HK-2 (cell line): Measurements from ENCODE around the gene KCNAB1.
"Not testable (repeated sequence)": the region's sequence is repeated elsewhere in the genome, so short reads cannot be mapped to it uniquely, and the experiment has no call there.

ENCODE experiments used
- DNase-seq: peaks from one replicate; pipeline ENCODE4 v3.0.0-alpha.2; 2018; ENCODE audit not compliant: unreplicated experiment

The KCNAB1 gene

GRCh38 chr3:156137397-156137796 lies 17.0 kb downstream of the KCNAB1 start:
- DNase-seq = not testable (repeated sequence)

GRCh38 chr3:156140001-156140595 lies 19.7 kb downstream of the KCNAB1 start:
- no peak for DNase-seq

GRCh38 chr3:156142702-156143101 lies 22.3 kb downstream of the KCNAB1 start:
- no peak for DNase-seq

- DNase-seq = no peak
These were observed 22.8 kb downstream of the KCNAB1 start for GRCh38 chr3:156143136-156143535.

GRCh38 chr3:156144060-156144459 lies 23.7 kb downstream of the KCNAB1 start:
- DNase-seq = no peak

- DNase-seq = no peak
These were observed 25.5 kb downstream of the KCNAB1 start for GRCh38 chr3:156145866-156146265.

GRCh38 chr3:156148345-156148945 lies 28.1 kb downstream of the KCNAB1 start:
- no peak for DNase-seq

- no peak for DNase-seq
These were observed 28.6 kb downstream of the KCNAB1 start for GRCh38 chr3:156148946-156149381.

GRCh38 chr3:156149876-156150275 lies 29.5 kb downstream of the KCNAB1 start:
- DNase-seq = no peak

GRCh38 chr3:156150434-156151066 lies 30.2 kb downstream of the KCNAB1 start:
- DNase-seq = no peak

GRCh38 chr3:156151824-156152428 lies 31.5 kb downstream of the KCNAB1 start:
- peak; percentile 67 for DNase-seq

GRCh38 chr3:156158656-156159295 lies 38.4 kb downstream of the KCNAB1 start:
- DNase-seq = no peak

- no peak for DNase-seq
These were observed 40.3 kb downstream of the KCNAB1 start for GRCh38 chr3:156160647-156161046.

GRCh38 chr3:156161172-156161571 lies 40.8 kb downstream of the KCNAB1 start:
- no peak for DNase-seq

- no peak for DNase-seq
These were observed 43.5 kb downstream of the KCNAB1 start for GRCh38 chr3:156163848-156164247.

GRCh38 chr3:156166808-156167207 lies 46.4 kb downstream of the KCNAB1 start:
- DNase-seq = no peak

GRCh38 chr3:156170571-156170970 lies 50.2 kb downstream of the KCNAB1 start:
- no peak for DNase-seq

GRCh38 chr3:156171281-156172267 lies 51.2 kb downstream of the KCNAB1 start:
- DNase-seq = no peak

- no peak for DNase-seq
These were observed 52.2 kb downstream of the KCNAB1 start for GRCh38 chr3:156172536-156172935.

GRCh38 chr3:156174229-156174847 lies 54.0 kb downstream of the KCNAB1 start:
- DNase-seq = no peak

GRCh38 chr3:156175570-156175969 lies 55.2 kb downstream of the KCNAB1 start:
- DNase-seq = no peak
